DMS79 (cell line): ENCODE data around the gene AIDA.
"Not testable (repeated sequence)": the region's sequence is repeated elsewhere in the genome, so short reads cannot be mapped to it uniquely, and the experiment has no call there.

Experiments
- DNase-seq: peaks from one replicate; lab custom pipeline; 2025; lab: John Stamatoyannopoulos, UW

The AIDA gene, protein sequence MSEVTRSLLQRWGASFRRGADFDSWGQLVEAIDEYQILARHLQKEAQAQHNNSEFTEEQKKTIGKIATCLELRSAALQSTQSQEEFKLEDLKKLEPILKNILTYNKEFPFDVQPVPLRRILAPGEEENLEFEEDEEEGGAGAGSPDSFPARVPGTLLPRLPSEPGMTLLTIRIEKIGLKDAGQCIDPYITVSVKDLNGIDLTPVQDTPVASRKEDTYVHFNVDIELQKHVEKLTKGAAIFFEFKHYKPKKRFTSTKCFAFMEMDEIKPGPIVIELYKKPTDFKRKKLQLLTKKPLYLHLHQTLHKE

DNA sequence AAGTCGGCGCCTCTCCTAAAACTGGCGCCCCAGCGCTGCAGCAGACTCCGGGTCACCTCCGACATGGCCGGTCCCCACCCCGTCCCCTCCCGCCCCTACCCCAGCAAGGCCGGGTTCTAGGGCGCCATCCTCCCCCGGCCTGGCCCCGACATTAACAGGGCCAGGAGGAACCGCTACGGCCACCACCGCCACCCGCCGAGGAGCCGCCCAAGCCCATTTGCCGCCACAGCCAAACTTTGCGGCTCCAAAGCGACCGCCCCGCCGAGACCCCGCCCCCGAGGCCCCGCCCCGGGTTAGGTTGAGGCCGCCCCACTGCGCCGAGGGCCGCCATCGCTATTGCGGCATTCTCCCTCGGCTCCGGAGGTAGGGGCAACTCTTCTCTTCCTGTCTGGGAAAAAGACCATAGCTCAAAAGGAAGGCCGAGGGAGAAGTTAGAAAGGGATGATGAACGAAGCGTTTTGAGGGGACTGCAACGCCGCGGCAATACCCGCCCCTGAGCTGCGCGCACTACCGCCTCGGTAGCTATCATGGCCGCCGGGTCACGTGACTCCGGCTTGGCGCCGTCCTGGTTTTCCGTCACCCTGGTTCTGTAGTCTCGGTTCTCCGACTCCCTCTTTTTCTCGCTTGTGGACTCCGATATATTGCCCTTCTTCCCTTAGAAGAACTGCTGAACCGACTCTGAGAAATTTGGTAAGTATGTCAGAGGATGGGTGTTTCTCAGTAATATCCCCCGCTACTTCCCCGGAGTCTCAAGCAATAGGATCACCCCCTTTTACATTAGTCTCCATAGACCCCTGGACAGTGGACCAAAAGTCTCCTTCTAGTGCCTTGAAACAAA lies at the start of gene AIDA, which contains the start of gene BROX:
Gene AIDA (minus strand): TSS at position 239 of the 838 bp plus-strand sequence. CDS start 174 bp downstream, at position 65.
Gene BROX (plus strand): TSS at position 312 of the 838 bp plus-strand sequence. CDS start 3,136 bp downstream, outside the sequence.
- DNase-seq = peak; percentile 82

DNA sequence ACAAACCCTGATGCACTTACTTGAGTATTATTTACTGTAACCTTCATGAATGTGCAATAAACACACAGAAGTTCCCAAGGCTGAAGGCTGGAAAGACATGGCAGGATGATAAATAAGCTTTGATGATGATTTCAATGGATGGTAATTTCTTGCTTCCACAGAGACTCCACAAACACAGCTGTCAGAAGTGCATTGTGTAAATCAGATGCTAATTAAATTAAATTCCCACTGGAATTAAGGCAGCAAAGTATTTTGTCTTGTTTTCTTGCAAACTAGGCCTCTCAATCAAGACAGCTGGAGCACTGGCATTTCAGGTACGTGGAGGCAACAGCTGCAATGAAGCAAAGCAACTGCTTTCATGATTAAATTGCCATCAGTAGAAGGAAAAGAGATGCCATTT lies 48.8 kb upstream of the AIDA start:
- no peak for DNase-seq

DNA sequence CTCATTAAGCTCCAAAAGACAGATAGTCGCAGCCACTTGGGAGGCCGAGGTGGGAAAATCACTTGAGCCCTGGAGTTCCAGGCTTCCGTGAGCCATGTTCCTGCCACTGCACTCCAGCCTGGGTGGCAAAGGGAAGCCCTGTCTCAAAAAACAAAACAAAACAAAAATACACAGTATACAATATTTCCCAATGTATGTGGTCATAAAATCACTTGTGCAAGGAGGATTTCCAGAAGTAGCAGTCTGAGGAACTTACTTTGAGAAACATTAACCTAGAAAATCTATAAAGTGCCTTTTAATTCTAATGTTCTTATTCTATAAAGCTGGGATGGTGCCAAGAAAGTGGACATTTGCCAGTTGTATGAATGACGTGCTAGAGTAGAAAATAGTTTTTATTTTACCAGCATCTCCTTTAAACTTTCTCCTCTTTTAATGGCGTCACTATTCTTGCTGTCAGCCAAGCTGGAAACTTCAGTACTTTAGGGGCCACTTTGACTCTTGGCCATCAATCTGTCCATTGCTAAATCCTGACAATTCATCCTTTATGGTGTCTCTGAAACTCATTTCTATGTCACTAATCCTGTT lies 47.3 kb upstream of the AIDA start:
- no peak for DNase-seq

DNA sequence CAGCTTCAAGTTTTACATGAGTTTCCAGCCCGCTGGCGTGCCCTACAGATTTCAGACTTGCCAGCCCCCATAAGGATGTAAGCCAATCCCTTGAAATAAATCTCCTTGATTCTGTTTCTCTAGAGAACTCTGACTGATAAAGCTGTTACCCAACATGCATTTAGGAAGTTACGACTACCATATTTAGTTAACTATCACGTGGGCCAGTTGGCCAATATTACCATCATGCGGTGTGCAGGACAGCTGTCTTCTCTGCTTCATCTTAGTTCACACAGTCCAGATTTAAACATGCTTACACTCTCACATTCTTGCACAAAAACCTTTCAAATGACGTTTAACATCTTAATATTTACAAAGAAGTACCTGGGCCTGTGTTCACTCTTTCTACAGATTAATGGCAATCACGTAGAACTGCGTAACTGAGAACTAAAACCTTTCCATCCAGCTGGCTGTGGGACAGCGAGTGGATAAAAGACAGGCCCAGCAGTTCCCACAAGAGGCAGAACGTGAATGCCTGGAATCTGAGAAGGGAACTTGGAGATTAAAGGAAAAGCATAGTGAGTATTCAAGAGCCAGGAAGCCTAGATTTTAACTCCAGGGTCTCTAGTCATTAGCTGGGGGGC lies 45.5 kb upstream of the AIDA start:
- DNase-seq = no peak

DNA sequence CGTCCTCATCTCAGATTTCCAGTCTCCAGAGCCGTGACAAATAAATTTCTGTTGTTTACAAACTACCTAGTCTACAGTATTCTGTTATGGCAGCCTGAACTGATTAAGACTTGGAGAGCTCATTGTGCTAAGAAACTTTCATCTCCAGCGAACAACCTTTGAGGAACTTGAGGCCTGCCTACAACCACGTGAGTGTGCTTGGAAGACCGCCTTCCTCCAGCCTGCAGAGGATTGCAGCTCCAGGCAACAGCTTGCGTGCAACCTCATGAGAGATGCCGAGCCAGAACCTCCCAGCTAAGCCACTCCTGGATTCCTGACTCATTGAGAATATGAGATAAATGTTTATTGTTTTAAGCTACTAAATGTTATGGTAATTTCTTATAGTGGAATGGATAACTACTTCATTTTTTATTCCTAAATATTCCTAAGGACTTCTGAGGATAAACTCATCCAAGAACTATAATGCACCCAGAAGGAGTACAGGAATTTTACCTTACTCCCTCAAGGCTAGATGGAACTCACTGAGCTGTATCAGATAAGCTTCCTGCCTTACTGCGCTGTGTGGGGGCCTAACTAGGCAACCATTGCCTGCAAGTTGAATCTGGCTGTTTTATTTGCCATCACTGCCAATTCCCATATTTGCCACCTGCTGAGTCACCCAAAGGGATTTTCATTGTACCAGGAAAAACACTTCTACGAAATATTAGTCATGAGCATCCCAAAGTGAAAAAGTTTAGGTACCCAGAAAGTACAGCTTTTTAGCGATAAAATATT lies 42.3 kb upstream of the AIDA start:
- no peak for DNase-seq

DNA sequence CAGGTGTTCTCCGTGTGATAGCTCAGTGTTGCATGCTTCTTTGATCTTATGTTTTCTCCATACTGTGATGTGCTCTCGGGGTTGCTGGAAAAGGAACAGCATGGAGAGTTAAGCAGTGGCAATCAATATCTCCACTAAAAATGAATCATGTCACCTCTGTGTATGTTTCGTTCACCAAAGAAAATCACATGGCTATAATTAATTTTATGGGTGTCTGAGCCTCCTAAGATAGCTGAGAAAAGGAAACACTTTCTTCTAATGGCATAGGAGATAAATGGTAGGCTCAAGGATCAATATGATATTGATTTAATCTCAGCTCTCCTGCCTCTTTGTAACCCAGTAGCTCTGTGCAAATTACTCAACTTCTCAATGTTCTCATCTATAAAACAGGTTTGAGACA lies 39.0 kb upstream of the AIDA start:
- DNase-seq = no peak

DNA sequence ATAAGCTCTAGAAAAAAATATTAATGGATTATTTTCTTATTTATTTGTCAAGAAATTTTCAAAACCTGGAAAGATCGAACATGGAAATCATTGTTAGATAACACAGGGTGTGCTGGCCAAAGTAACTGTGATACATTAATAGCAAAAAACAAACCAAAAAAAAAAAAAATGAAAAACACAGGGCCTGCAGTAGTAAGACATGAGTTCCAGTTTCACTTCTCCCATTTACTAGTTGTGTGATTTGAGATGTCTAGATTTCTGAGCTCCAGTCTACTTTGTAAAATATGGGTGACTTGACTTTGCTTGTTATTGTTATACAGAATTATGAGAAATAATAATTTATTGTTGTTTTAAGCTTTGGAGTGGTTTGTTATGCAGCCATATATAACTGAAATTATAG lies 38.4 kb upstream of the AIDA start:
- no peak for DNase-seq

DNA sequence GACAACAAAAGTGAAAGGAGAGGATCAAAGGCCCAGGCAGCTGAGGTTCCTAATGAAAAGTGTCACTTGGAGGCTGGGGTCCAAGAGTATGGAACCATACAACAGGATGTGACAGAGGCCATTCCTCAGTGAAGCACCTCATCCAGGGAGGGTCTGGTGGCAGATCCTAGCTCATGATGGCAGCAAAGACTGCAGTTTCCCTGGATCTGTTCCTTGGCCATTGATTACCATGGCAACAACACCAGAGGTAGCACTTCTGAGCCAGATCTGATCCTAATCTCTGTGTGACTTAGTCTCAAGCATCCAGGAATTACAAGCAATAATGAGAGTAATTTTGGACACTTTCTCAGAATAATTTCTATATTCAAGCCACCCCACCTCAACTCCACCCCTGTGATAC lies 37.6 kb upstream of the AIDA start:
- no peak for DNase-seq

DNA sequence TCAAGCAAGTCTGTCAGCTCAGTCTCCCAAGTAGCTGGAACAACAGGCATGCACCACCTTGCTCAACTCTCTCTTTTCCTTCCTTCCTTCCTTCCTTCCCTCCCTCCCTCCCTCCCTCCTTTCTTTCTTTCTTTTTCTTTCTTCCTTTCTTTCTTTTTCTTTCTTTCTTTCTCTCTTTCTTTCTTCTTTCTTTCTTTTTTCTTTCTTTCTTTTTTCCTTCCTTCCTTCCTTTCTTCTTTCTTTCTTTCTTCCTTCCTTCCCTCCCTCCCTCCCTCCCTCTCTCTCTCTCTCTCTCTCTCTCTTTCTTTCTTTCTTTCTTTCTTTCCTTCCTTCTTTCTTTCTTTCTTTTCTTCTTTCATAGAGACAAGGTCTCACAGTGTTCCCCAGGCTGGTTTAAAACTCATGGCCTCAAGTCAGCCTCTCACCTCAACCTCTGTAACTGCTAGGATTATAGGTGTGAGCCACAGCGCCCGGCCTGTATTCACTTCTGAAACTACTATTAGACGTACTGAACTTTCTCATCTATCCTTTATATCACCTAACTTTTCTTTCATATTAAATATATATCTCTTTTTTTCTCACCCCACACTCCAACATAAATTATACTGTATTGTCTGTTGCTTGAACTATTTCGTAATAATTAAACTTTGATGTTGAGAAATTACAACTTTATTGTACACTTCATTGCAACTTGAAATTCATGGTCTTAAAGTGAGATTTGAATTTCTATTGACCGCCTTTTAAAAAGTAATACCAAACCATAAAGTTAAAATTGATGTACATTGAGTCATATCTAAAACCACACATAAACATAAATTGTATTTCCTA lies 29.6 kb upstream of the AIDA start:
- not testable (repeated sequence) for DNase-seq

DNA sequence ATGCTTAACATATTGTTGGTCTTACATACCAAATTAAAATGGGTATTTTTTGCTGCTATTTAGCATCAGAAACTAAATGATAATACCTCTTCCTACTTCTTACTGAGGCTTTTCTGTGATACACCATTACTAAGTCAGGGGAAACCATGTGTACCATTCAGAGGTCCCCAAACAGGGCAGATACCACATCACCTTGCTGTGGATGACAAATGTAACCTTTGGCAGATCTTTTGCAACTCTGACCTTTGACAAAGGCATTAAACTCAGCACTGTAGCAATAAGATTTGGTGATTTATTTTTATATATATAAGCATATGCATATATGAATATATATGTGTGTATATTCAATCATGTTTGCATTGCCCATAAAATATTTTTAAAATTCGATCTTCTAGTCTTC lies 27.6 kb upstream of the AIDA start:
- DNase-seq = no peak

DNA sequence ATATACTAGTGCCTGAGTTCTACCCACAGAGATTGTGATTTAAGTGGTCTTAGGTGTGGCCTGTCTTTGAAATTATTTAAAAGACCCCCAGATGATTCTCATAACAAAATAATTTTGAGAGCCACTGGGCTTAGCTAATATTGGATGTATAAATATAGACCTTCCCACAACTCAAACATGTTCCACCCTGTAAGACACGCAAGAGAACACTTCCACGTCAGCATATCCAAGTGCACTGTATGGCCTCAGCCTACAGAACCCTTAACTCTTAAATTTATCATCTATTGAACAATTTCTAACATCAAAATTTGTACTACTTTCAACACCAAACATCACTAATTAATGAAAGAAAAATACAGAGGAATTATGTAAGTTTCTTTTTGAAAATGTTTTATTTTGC lies 27.2 kb upstream of the AIDA start:
- DNase-seq = no peak

DNA sequence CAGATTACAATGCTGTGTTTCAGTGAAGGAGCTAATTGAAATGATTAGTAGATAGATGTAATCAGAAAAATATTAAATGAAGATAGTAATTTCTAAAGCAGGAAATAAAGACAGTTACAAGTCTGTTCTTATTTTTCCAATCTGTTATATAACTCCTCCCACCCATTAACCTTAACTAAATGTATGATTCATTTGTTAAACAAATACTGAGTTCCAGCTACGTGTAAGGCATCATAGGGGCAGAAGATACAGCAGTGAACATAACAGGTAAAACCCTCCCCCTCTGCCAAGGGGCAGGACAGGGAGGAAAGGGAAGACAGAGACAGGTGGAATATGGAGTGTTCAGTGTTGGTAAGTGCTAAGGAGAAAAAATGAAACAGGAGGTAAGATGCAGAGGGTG lies 24.7 kb upstream of the AIDA start, which contains the start of gene FAM177B:
Gene FAM177B (plus strand): TSS at position 231 of the 400 bp plus-strand sequence. CDS start 9,344 bp downstream, outside the sequence.
- no peak for DNase-seq

DNA sequence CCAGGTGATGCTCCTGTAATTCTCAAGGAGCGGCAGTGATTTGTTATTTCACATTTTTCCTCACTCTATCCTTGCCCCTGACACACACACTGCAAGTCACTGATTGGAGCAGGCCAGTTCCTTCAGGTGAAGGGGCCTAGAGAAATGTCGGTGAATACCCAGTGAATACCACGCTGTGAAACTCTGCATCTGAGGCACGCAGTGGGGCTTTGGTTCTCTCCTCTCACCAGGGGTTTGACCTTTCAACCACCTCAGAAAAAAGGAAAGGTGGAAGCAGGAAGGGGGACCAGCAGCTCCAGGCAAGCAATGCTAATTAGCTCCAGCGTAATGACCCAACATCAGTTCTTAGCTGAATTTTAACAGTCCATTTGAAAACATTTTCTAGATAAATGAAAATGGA lies 24.2 kb upstream of the AIDA start:
- DNase-seq = no peak

DNA sequence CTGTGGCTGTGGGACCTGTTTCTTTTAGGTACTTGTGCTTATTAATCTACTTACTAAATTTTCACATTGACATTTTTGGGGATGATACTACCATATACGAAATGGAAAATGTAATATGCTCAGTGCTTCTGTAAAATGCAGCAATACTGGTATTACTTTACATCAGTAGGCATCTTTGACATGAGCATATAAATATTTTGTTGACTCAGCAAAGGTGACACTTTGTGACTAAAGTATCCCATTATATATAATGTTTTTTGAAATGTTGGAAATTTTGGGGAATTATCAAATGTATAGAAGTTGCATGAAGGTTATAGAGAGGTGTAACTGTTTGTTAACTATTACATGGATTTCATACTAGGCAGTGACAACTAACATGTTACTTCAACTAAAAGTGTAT lies 22.4 kb upstream of the AIDA start:
- no peak for DNase-seq

DNA sequence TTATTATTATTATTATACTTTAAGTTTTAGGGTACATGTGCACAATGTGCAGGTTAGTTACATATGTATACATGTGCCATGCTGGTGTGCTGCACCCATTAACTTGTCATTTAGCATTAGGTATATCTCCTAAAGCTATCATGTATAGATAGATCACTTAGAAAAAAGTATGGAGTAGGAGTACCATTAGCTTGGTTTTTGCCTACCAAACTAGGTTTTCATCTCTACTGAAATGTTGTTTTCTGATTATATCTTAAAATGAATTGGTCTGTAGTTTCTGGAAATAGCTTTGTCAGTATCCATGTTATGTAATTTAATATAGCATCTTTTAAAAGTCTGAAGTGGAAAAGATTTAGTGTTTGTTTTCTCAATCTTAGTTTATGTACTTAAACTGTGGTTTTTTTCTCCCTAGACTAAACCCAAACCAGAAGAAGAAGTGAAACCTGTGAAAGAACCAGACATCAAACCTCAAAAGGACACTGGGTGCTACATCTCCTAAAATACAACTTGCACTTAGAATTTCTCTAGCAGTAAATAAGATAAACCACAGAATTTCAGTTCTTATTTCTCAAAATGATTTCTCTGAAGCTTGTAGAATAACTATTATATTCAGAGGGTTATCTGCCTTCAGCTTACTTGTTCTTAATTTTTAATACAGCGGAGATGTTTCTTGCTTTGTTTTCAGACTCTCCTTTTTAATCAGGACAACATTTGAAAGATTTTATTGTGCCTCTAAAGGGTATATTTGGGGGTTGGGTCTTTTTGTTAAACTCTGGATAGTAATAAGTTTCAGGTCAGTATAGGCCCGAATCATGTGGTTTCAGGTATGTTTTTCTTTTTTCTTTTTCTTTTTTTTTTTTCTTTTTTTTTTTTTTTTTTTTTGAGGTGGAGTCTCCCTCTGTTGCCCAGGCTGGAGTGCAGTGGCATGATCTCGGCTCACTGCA lies 20.2 kb upstream of the AIDA start:
- DNase-seq = no peak

DNA sequence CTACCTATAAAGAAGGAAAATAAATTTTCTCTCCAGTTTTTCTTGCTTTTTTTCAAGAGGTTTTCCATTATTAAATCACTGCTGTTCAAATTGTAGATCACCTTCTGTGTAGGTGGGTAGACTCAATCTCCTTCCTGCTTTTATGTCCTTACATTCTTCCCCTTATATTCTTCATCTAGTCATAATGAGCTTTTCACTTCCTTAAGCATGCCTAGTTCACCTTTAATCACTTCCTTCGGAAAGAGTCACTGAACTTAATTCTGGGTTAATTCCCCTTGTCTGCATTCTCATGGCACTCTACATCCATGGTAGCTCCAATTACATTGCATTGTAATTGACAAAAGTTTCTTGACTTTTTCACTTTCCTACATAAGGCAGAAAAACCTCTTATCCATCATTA lies 18.6 kb upstream of the AIDA start:
- no peak for DNase-seq

DNA sequence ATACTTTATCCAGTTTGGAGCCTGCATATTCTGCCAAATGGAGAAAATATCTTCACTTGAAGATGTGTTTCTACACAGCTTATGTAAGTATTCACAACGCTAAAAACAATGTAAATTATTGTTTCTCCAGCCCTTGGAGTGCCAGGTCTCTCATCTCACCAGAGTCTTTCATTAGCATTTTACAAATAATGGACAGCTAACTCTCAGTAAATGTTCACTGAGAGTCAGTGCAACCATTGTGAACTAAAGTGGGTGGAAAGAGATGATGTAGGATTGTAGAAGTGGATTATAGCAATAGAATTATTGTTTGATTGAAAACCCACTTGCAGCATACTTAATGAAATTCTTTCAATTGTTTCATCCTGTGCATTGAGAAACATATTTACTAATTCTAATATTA lies 16.5 kb upstream of the AIDA start:
- no peak for DNase-seq

DNA sequence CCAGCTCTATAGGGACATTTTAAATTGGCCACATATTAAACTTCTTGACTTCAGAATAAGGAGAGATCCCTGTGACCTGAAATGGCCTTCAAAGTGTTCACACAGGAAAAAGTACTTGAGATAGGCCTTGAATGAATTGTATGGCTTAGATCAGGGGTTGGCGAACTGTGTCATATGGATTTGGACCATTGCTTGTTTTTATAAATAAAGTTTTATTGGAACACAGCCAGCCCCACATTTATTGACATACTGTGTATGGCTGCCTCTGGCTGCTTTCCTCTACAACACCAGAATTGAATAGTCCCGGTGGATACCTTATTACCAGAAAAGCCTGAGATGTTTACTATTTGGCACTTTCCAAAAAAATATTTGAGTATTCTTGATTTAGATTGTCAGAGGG lies 4.1 kb upstream of the AIDA start:
- DNase-seq = no peak
